ENCODE data around the gene RIN1. TPM values are rescaled to one million over a fixed set of nuclear protein-coding genes. Genes with fewer than 3 reads are reported as not detected.
"Not testable (repeated sequence)": the region's sequence is repeated elsewhere in the genome, so short reads cannot be mapped to it uniquely, and the experiment has no call there.

The RIN1 gene
- total RNA-seq, 2 donors from 2014 or later = 12.8 to 16.9 TPM

DNA sequence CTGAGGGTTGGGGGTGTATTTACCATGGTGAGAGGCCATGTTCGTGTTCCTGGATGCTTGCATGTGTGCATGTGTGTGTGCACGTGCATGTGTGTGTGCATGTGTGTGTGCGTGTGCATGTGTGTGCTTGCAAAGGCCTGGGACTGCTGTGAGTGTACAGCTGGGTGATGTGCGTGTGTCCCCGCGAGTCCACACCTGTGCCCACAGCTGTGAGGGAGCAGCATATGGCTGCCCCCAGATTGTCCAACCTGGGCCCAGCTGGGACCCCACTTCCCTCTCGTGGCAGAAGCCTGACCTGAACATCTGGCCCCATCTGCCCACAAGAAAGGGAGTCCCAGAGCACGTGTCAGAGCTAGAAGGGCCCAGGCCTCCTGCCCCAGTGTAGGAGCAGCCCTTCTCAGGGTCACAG is 11.0 kb downstream of the RIN1 start:
- H3K27ac ChIP-seq = no peak overlapping the region
- H3K4me1 ChIP-seq (replicated peaks) = no peaks in the 10 kb centered on the region
- H3K9me3 ChIP-seq = no peaks in the 10 kb centered on the region
- no peak for DNase-seq (ENCODE audit: low spot score)
- TF ChIP-seq POLR2A (IDR thresholded peaks at IDR 0.05) (no peak), POLR2AphosphoS5 (IDR thresholded peaks at IDR 0.05) (no peak)
- TF ChIP-seq, protein P1, sequence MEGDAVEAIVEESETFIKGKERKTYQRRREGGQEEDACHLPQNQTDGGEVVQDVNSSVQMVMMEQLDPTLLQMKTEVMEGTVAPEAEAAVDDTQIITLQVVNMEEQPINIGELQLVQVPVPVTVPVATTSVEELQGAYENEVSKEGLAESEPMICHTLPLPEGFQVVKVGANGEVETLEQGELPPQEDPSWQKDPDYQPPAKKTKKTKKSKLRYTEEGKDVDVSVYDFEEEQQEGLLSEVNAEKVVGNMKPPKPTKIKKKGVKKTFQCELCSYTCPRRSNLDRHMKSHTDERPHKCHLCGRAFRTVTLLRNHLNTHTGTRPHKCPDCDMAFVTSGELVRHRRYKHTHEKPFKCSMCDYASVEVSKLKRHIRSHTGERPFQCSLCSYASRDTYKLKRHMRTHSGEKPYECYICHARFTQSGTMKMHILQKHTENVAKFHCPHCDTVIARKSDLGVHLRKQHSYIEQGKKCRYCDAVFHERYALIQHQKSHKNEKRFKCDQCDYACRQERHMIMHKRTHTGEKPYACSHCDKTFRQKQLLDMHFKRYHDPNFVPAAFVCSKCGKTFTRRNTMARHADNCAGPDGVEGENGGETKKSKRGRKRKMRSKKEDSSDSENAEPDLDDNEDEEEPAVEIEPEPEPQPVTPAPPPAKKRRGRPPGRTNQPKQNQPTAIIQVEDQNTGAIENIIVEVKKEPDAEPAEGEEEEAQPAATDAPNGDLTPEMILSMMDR (IDR thresholded peaks at IDR 0.05) = no peak
- H3K36me3 ChIP-seq = no peaks in the 10 kb centered on the region
- 84% methylated on average over 5 of the region's 8 CpGs for WGBS
- intact Hi-C loops (cut with DNase I) = no loop called here
- H3K27me3 ChIP-seq (replicated peaks; ENCODE audit: insufficient read depth) = no peaks in the 10 kb centered on the region
- no peak overlapping the region for H3K4me3 ChIP-seq

DNA sequence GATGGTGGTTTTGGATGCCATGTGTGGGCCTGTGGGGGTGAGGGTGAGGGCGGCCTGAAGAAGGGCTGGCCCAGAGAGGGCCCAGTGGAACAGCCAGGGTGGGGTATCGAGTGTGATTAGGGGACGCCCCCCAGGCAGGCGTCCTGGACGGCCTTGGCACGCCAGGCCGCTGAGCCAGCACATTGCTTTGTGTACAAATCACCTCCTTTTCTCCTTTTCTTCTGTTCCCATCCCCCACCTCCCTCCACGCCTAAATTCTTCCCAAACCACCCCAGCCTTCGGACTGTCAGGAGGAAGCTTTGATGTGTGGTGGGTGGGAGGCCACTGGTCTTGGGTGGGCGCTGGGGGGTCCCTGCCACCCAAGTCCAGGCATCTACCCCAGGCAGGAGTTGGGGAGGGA is 11.6 kb downstream of the RIN1 start:
- Histone ChIP-seq H3K36me3 (no peaks in the 10 kb centered on the region), H3K9me3 (no peaks in the 10 kb centered on the region), H3K4me3 (no peak overlapping the region), H3K27ac (no peak overlapping the region), H3K4me1 (replicated peaks) (no peaks in the 10 kb centered on the region), H3K27me3 (replicated peaks; ENCODE audit: insufficient read depth) (no peaks in the 10 kb centered on the region)
- 58% methylated on average over 10 of the region's 10 CpGs for WGBS
- intact Hi-C loops (cut with DNase I) = no loop called here
- TF ChIP-seq, protein P1 (IDR thresholded peaks at IDR 0.05) = no peak
- TF ChIP-seq POLR2AphosphoS5 (IDR thresholded peaks at IDR 0.05) (no peak), POLR2A (IDR thresholded peaks at IDR 0.05) (no peak)
- DNase-seq (ENCODE audit: low spot score) = no peak

DNA sequence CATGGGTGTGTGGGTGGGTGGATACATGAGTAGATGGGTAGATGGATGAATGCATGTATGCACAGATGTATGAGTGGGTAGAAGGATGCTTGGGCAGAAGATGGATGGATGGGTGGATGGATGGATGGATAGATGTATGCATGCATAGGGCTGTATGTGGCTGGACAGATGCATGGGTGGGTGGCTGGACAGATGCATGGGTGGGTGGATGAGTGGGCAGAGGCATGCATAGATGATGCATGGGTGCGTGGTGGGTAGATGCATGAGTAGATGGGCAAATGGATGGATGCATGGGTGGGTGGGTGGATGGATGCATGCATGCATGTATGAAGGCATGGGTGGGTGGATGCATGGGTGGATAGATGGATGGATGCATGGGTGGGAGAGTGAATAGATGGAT is 12.6 kb downstream of the RIN1 start:
- Histone ChIP-seq H3K36me3 (no peaks in the 10 kb centered on the region), H3K9me3 (no peaks in the 10 kb centered on the region), H3K4me1 (replicated peaks) (no peaks in the 10 kb centered on the region), H3K4me3 (no peak overlapping the region), H3K27ac (no peak overlapping the region), H3K27me3 (replicated peaks; ENCODE audit: insufficient read depth) (no peaks in the 10 kb centered on the region)
- 98% methylated on average over 1 of the region's 1 CpG for WGBS
- TF ChIP-seq POLR2AphosphoS5 (IDR thresholded peaks at IDR 0.05) (no peak), POLR2A (IDR thresholded peaks at IDR 0.05) (no peak)
- TF ChIP-seq, protein P1 (IDR thresholded peaks at IDR 0.05) = no peak
- no peak for DNase-seq (ENCODE audit: low spot score)
- intact Hi-C loops (cut with DNase I) = no loop called here

DNA sequence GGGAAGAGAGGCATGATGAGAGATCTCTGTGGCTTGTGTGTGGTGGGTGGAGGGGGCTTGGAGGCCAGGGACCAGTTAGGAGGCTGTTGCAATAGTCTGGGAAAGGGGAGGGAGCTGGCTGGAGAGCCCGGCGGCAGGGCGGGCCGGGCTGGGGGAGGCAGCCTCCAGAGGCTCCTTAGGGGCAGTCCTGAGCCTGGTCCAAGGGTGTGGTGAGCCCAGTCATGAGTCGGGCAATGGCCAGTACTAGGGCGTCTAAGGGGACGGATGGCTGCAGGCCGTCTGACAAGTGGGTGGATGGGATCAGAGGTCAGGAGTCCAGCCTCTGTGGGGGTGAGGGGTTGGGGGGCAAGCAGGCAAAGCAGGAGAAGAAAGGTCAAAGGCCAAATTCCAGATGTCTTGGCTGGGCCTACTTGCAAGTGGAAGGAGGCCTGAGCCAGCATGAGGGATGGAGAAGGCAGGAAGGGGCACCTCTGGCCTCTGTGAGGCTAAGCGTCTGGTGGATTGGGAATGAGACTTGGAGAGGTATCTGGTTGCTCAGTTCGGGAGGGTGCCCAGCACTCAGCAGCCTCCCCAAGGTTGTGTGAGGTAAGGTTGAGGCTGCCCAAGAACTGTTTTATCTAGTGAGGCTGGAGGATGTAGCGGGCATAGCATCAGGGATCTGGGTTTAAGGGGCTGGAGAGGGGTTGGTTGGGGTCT is 13.4 kb downstream of the RIN1 start:
- Histone ChIP-seq H3K27me3 (replicated peaks; ENCODE audit: insufficient read depth) (no peaks in the 10 kb centered on the region), H3K9me3 (no peaks in the 10 kb centered on the region), H3K4me1 (replicated peaks) (no peaks in the 10 kb centered on the region), H3K36me3 (no peaks in the 10 kb centered on the region), H3K4me3 (no peak overlapping the region), H3K27ac (no peak overlapping the region)
- DNase-seq (ENCODE audit: low spot score) = no peak
- TF ChIP-seq POLR2AphosphoS5 (IDR thresholded peaks at IDR 0.05) = no peak
- TF ChIP-seq, protein P1 (IDR thresholded peaks at IDR 0.05) = no peak
- intact Hi-C loops (cut with DNase I) = no loop called here
- WGBS = 88% methylated on average over 11 of the region's 11 CpGs

DNA sequence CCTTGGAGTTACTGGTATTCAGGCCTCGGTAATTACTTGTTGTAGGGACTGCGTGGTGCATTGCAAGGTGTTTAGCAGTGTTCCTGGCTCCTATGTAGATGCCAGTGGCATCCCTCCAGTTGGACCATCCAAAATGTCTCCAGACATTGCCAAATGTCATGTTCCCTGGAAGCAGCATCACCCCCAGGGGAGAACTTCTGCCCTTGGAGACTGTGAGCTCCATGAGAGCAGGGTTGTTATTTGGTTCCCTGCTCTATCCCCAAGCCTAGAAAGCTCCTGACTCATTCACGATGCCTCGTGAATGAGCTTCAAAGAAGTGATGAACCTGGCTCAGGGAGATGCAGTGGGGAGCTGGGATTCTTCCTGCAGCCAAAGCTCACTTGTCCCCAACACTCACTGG is 14.6 kb downstream of the RIN1 start:
- 82% methylated on average over 3 of the region's 4 CpGs for WGBS
- intact Hi-C loops (cut with DNase I) = no loop called here
- Histone ChIP-seq H3K27ac (no peak overlapping the region), H3K9me3 (no peaks in the 10 kb centered on the region), H3K4me1 (replicated peaks) (no peaks in the 10 kb centered on the region), H3K4me3 (no peak overlapping the region), H3K36me3 (no peaks in the 10 kb centered on the region), H3K27me3 (replicated peaks; ENCODE audit: insufficient read depth) (no peaks in the 10 kb centered on the region)
- no peak for DNase-seq (ENCODE audit: low spot score)
- no peak for TF ChIP-seq POLR2AphosphoS5 (IDR thresholded peaks at IDR 0.05)
- no peak for TF ChIP-seq POLR2A (IDR thresholded peaks at IDR 0.05)
- TF ChIP-seq, protein P1 (IDR thresholded peaks at IDR 0.05) = no peak

DNA sequence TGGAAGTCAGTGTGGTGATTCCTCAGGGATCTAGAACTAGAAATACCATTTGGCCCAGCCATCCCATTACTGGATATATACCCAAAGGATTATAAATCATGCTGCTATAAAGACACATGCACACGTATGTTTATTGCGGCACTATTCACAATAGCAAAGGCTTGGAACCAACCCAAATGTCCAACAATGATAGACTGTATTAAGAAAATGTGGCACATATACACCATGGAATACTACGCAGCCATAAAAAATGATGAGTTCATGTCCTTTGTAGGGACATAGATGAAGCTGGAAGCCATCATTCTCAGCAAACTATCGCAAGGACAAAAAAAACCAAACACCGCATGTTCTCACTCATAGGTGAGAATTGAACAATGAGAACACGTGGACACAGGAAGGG is 15.5 kb downstream of the RIN1 start:
- H3K27ac ChIP-seq; H3K9me3 ChIP-seq; H3K4me1 ChIP-seq (replicated peaks); H3K4me3 ChIP-seq; H3K27me3 ChIP-seq (replicated peaks; ENCODE audit: insufficient read depth); intact Hi-C loops (cut with DNase I); DNase-seq (ENCODE audit: low spot score); H3K36me3 ChIP-seq: not testable (repeated sequence)
- WGBS = 88% methylated on average over 6 of the region's 6 CpGs

DNA sequence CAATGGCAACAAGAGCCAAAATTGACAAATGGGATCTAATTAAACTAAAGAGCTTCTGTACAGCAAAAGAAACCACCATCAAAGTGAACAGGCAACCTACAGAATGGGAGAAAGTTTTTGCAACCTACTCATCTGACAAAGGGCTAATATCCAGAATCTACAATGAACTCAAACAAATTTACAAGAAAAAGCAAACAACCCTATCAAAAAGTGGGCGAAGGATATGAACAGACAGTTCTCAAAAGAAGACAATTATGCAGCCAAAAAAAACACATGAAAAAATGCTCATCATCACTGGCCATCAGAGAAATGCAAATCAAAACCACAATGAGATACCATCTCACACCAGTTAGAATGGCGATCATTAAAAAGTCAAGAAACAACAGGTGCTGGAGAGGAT is 15.9 kb downstream of the RIN1 start:
- H3K27me3 ChIP-seq (replicated peaks; ENCODE audit: insufficient read depth); H3K36me3 ChIP-seq; H3K4me1 ChIP-seq (replicated peaks); intact Hi-C loops (cut with DNase I); H3K27ac ChIP-seq; DNase-seq (ENCODE audit: low spot score); H3K9me3 ChIP-seq; H3K4me3 ChIP-seq: not testable (repeated sequence)
- 82% methylated on average over 2 of the region's 2 CpGs for WGBS

Data from prostate gland (tissue), 2 donors.